GM19025 (cell line): ENCODE measurements around the gene ZMYND19.
"Not testable (repeated sequence)": the region's sequence is repeated elsewhere in the genome, so short reads cannot be mapped to it uniquely, and the experiment has no call there.

ENCODE experiments used
- ATAC-seq: cut with Tn5 transposase; IDR thresholded peaks from one replicate; pipeline ENCODE4 v1.9.1; 2021; ENCODE audit warnings: mild to moderate bottlenecking, low read depth, moderate library complexity; ENCODE audit not compliant: unreplicated experiment

Gene ZMYND19

DNA sequence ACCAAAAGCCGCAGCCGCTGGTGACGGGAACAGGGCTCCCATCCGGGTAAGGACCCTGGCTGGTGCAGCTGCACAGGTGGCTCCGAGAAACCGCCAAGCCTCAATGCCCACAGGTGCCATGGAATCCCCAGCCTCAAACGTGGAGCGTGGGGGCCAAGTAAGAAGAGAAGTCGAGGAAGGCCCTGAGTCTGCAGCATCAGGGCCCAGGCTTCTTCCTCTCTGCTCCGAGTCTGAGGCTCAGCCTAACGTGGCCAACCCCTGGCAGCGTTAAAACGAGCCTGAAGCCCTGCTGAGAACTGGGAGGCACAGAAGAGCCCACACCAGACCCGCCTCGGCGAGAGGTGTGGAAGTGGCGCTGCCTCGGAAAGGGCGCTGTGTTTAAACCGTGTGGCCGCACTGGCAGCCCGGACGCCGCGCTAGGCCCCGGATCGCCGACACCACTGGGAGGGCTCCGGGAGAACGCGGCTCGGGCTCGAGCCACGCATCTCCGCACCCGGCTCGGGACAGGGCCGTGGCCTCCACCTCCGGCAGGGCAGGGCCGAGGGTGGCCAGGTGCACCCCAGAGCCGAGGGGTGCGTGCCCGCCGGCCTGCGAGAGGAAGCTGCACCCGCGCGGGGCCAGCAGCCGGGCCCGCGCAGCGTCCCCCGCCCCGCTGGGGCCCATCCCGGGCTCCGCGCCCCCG lies 730 bp downstream of the ZMYND19 start:
- ATAC-seq, result peak; percentile 20

DNA sequence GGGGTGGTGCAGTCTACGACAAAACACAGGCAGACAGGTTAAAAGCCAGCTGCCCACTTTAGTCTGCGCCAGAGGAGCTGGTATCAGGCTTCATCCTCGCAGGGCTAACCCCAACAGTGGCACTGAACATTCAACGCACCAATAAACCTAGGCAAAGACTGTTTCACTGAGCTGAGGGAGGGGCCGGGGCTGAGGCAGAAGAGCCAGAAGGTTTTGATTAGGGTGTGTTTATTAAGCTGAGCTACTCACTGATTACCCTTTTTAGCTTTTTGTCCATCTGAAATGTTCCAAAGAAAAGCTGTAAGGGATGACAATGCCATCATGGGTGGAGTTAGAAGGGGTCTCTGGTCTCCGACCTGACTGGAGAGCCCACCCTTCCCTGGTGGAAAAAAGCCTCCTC lies 1.4 kb downstream of the ZMYND19 start:
- no peak for ATAC-seq

GRCh38 chr9:137588311-137588710 lies 2.0 kb downstream of the ZMYND19 start:
- ATAC-seq, result no peak

- no peak for ATAC-seq
Observed at GRCh38 chr9:137586854-137587253, 3.5 kb downstream of the ZMYND19 start.

GRCh38 chr9:137583957-137584356 lies 6.4 kb downstream of the ZMYND19 start:
- ATAC-seq, result no peak

DNA sequence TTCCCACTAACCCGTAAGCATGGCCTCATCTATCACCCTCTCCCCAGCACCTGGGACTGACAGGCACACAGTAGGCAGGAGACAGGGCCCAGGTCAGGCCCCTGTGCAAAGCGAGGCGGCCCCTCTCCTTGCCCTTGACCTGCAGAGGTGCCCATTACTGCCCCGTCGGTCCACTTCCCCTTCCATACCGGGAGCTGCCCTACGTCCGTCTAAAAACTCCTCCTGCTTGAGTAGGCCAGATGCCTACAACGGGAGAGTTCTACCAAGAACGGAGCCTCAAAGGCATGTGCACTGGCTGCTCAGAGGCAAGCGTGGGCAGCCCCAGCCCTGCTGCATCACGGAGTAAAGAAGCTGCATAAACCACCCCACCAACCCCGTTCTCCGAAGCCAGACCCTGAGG lies 7.0 kb downstream of the ZMYND19 start:
- ATAC-seq, result no peak

DNA sequence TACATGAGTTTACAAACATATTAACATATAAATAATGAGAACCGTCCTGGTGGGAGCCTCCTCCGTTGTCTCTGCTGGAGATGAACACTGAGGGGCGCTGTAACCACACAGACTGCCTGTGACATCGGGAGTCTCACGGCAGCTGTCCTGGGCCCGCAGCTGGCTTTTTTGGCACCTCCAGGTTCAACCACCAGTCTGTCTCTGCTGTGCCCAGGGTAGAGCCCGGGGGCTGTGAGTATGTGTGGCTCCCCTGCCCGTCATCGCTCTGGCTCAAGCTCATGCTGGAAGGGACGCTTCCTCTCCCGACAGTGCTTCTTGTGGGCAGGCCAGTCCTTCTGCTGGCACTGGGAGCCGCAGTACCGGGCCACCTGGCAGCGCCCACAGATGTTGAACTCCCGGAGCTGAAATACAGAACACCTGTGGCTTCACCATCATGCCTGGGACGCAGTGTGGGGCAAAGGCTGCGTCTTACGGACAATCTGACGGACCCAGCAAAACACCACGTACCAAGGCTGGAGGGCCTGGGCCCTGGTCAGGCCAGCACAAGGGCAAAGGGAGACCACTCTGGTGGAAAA lies 7.9 kb downstream of the ZMYND19 start:
- ATAC-seq, result no peak

DNA sequence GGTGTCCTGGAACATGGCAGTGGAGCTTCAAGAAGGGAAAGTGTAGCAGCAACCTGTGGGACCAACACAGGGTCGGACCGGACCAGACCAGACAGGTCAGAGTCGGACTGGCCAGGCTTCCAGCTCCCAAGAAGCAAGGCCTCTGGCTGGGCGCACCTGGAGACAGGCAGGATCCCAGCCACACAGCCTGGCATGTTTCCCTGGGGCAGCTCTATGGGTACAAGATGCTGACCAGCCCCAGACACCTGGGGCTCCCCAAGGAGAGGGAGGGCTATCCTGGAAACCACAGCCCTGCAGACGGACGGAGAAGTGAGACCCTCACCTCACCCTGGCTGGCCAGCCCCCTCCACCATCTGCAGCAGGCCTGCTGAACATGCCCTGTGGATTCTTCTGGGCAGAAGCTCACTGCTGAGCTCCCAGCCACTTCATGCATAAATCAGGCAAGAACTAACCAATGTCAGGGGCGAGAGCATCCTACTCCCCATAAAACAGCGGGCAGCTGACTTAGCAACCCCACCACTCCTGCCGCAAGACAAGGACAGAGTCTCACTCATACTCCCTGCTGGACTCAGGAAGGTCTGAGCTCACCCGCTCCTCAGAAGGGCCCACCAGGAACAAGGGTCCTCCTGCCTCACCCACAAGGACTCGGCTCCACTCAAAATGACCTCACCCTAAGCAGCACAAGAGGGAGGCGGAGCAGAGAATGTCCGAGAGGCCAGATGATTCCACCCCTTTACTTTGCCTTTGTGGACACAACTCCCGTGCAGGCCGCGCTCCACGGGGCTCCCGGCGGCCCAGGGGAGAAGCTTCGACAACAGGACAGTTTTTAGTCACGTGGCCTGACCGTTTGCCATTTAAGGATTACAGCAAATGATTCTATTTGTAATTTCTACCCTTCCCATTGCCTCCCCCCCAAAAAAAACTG lies 8.7 kb downstream of the ZMYND19 start:
- no peak for ATAC-seq

- ATAC-seq, result no peak
Observed at GRCh38 chr9:137580954-137581322, 9.4 kb downstream of the ZMYND19 start.

DNA sequence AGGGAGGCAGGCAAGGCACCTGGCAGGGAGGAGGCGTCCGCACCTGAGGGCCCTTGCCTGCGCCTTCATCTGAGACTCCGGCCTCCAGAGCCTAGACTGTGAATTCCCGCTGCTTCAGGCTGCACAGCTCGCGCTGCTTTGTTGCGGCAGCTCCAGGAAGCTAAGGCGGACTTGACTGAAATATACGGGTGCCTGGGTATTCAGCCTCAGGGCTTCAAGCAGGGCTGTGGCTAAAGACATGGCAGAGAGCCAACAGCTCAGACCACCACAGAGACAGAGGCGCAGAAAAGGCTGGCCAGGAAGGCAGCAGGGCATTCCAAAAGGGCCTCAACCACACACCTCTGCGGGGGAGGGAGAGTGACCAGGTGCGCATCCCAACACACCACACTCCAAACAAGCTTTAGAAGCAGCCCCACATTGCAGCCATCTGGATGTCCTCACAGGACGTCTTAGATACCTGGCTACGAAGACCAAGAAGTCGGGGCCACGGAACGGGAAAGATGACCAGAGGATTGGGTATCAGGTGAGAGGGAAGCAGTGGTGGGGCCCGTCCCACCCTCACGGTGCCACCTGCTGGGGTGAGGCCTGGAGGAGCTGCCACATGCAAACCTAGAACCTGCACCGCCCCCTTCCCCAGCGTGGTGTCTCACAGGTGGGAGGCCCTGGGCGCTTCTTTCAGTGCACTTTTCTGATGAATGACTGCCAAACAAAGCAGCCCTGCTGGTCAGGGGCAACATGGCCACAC lies 9.9 kb downstream of the ZMYND19 start:
- ATAC-seq, result no peak

- no peak for ATAC-seq
Observed at GRCh38 chr9:137579259-137579604, 11.1 kb downstream of the ZMYND19 start.

GRCh38 chr9:137578518-137579258 lies 11.6 kb downstream of the ZMYND19 start, which contains the start of gene DPH7:
Gene DPH7, minus strand, starts transcription at chr9:137578925. Its CDS starts 148 bp downstream, at chr9:137578777.
- ATAC-seq, result peak; percentile 93

DNA sequence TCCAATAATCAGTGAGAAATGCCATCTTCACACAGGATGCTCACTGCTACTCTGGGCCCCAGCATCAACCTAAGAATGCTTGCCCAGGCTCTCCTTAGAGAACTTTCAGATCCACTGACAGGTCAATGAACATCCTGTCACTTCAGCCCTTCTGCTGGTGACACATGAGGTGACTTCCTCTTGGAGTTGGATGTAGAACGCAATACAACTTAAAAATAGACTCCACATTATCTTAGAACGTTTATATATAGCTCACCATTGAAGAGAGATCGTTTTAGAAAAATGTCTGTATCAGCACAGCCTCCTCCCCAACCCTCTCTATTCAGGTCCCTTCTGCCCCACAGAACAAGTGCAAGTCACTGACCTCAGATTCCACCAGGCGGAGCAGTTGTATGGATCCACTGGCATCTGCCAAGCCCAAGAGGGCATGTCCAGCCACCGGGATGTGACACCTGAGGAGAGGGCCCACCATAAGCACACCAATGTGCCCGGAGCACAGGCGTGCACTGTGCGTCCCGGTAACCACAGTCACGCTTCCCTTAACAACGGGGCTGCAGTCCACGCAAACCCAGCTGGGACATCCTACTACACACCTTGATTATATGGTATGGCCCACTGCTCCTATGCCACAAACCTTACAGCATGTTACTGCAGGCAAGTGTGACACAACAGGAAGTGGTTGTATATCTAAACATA lies 14.4 kb downstream of the ZMYND19 start:
- ATAC-seq, result no peak

- ATAC-seq, result no peak
Observed at GRCh38 chr9:137575364-137575715, 15.0 kb downstream of the ZMYND19 start.

- no peak for ATAC-seq
Observed at GRCh38 chr9:137574192-137574591, 16.1 kb downstream of the ZMYND19 start.

GRCh38 chr9:137570566-137570965 lies 19.7 kb downstream of the ZMYND19 start:
- ATAC-seq, result no peak

DNA sequence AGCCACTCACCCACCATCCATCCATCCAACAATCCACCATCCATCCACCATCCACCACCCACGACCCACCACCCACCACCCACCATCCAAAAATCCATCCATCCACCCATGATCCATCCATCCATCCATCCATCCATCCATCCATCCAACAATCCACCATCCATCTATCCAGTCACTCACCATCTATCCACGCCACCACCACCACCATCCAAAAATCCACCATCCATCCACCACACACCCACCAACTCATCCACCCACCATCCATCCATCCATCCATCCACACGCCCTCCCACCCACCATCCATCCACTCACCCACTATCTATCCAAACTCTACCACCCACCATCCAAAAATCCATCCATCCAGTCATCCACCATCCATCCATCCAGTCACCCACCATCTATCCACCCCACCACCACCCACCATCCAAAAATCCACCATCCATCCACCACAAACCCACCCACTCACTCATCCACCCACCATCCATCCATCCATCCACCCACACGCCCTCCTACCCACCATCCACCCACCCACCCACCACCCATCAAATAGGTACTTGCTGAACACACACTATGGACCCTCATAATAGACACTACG lies 20.6 kb downstream of the ZMYND19 start:
- no peak for ATAC-seq

DNA sequence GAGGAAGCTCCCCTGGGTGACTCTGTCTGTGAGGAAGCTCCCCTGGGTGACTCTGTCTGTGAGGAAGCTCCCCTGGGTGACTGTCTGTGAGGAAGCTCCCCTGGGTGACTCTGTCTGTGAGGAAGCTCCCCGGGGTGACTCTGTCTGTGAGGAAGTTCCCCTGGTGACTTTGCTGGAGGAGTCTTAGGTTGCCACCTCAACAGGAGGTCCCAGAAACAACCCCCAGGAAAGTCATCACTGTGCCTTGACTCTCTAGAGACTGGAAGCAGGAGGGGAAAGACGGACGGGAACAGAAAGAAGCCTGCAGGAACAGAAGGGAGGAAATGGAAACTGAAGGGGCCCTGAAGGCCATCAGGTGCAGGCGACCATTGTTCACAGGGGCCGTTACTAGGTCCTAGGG lies 21.9 kb downstream of the ZMYND19 start:
- not testable (repeated sequence) for ATAC-seq

- ATAC-seq, result no peak
Observed at GRCh38 chr9:137564817-137565411, 25.4 kb downstream of the ZMYND19 start.
